NCI-H748 treated with DMSO at 0.1 percent for 48 hours (cell line): ENCODE results near the gene SOX9.

ENCODE experiments used
- DNase-seq: peaks from one replicate; lab custom pipeline; 2025; lab: John Stamatoyannopoulos, UW

The SOX9 gene

DNA sequence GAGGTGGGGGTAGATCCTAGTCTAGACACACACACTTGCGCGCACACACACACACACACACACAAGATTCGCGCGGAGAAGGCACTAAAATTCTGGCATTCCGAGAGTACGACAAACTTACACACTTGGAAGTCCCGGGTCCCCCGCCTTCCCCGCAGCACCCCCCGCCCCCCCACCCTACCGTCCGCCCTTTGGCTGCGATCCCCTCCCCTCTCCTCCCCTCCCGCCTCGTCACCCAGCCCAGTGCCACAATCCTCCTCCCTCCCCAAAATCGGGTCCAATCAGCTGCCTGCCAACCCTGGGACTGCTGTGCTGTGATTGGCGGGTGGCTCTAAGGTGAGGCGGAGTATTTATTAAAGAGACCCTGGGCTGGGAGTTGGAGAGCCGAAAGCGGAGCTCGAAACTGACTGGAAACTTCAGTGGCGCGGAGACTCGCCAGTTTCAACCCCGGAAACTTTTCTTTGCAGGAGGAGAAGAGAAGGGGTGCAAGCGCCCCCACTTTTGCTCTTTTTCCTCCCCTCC lies at the start of gene SOX9:
TSS of gene SOX9 (plus strand) at position 379 of the 522 bp plus-strand sequence. CDS start 372 bp downstream, outside the sequence.
- peak; percentile 97 for DNase-seq

DNA sequence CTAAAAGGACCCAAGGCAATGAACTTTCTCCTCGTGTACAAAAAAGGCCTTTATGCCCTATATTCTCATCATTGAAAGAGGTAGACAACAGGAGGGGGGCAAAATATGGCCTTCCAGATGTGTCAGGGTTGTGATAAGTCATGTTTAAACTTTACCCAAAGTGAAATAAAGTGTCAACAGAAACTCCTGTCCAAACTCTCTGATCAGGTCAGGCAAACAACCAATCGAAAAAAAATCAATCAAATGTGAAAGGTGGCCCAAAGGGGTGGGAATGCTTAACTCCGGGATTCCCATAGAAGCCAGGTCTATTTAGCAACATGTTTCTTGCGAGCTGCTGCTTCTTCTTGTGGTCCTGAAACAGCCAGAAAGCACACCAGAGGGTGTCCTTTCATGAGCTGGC lies 49.5 kb upstream of the SOX9 start:
- no peak for DNase-seq

DNA sequence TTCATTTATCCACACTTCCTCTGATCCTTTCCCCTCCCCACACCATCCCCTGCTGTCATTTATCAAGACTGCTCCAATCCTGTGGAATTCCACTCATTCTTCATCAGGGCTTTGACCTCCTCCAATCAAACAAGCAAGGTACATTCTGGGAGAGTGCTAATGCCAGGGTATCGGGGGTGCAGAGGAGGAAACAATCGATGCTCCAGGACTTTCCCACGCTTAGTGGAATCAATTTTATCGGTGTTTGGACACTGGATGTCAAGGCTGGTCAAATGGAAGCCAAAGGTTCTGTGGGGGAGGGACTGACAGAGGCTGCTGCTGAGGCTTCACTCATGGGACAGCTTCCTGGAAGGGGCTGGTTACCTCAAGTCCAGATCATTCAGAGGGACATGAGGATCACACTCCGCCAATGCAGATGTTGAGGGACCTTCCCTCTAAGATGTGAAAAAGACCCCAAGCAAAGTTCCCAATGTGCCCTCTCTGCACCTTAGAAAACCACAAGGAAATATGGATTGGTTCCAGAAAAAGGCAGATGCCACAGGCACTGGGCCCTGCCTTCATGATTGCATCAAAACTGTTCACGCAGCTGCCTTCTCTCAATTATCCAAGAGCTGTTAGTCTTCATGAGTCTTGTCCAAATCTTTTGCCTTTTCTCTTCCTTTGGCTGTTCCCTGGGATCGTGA lies 44.7 kb upstream of the SOX9 start:
- DNase-seq: no peak

DNA sequence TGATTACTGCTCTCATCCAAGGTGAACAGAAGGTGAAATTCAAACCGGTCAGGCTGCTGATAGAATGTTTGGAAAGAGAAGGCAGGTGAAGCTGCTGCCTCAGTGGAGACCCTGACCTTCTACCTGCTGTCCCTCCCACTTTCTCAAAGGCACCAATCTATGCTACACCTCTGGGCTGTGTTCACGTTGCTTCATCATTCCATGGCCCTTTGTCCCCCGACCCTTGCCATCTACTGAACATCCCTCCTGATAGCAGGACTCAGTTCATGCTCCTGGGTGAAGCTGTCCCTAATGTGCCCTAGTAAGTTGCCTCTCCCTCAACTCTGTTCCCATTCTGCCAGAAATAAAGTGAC lies 44.2 kb upstream of the SOX9 start:
- no peak for DNase-seq

DNA sequence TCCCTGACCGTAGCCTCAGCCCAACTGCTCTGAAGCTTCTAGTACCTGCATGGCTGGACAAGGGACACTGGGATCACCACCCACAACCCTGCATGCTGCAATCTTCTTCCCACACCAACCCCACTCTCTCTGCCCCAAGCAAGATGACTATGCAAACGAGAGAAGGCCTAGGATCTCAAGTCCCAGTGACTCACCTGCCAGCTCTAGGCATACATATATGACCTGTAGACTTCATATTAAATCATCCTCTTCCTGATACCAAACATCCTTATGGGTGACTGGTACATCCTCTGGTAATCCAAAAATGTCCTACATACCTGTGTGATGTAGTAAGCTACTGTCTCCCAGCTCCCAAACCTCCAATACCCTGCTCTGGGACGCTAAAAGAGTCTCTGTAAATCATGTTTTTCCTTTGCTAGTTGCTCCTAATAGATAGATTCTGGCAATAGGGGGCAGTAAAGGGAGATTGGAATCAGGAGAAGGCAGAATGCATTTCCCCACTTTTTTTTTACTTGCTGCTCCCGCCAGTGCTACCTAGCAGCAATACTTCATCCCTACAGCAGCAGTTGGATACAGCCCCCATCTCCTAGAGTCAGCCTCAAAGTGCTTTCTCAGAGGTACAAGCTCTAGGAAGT lies 43.4 kb upstream of the SOX9 start:
- DNase-seq: no peak

DNA sequence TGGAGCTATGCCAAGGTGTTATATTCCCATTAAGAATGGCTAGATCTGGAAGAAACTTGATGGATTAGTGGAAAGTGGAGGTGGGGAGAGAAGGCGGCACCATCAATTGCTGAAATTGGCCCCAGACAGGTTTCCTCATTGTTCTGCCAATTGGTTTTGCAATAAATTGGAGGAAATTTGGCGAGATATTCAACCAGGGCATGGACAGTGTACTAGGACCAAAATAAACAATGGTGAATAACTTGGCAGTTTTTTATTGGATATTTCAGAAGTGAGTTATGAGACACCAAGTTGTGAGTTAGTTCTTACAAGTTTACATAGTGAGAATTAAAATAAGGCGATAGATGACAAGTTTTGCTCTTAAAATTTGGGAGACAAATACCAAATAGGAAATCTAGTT lies 41.1 kb upstream of the SOX9 start:
- peak; percentile 14 for DNase-seq

DNA sequence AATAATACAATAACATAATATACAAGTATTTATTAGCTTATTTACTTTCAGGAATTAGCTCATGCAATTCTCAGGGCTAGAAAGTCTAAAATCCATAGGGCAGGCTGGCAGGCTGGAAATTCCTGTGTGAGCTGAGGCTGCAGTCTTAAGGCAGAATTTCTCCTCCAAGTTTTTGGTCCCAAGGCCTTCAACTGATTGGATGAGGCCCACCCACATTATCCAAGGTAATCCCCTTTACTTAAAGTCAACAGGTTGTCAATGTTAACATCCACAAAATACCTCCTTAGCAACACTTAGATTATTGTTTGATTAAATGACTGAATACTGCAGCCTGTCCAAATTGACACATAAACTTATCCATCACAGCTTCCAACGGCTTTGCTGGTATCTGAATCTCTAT lies 32.9 kb upstream of the SOX9 start:
- DNase-seq: no peak

DNA sequence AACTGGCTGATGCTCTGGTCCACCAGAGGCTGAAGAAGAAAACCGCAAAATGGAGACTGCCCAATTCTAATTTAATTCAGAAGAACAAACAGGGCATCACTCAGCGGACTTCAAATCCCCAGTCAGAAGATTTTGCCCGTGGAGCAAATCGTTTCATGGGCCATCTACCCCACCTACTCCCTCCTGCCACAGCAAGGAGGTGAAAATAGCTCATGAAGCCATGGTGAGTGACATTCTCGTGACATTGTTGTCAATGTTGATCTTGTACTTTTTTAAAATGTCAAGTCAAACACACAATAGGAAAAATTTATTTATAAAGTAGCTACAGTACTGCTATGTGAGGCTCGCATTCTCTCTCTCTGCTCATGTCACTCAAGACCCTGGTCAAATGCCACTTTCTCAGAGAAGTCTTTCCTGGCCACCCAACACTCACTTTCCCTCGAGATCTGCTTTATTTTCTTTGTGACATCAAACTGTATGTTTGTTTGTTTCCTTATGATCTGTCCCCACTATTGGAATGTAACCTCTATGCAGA lies 31.3 kb upstream of the SOX9 start:
- no peak for DNase-seq

DNA sequence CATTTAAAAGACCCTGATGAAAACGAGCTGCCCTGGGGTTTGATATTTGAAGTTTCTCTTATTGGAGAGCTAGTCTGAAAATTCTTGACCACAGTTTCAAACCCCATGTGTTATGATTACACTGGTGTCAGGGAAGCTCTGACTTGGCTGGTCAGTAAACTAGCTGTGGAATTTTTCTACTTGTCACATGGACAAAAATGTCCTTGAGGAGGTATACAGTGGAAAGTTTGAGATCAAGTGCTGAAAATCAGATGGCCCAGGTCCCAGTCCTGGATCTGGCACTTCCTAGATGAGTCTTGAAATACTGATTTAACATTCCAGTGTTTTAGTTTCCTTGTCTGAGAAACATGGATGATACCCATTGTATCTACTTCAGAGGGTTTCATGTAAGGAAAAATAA lies 30.7 kb upstream of the SOX9 start:
- DNase-seq: no peak

DNA sequence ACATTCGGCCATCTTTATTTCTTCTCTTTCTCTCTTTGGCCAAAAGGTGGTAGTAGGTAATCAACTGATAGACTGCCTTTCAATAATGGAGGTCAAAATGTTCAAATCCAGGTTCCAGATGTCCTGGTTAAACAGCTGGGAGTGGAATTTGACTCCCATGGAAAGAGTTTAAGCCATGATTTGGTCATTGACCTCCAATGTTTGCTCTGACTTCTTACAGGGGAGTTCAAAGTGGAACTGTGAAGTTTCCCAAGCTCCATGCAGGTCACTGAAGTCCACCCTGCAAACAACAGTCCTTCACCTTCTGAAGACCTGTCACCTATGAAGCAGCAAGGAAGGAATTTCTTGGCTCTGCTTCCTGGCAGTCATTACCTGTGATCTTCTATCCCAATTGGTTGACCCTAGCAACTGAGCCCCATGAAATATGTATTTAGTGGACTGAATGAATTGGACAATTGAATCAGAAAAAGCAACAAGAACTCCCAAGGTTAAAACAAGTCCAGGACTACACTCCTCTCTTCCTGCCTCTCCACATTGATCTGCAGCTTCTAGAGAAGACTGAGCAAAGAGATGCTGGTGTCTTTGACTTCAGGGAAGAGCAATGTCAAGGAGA lies 28.0 kb upstream of the SOX9 start:
- no peak for DNase-seq

DNA sequence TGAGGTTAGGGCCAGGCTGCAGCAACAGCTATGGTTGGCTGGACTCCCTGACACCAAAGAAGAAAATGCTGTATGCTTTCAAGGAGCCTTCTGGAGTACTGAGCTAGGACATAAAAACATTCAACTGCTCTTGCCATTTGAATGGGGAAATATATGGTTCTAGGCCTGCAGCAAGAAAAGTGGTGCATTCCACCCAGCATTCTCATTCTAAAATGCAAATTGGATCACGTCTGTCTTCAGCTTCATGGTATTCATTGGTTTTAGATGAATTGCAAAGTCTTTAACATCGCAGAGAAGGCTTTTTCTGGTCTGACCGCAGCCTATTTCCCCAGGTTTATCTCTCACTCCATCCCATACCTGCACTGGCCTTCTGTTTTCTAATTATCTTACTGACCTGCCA lies 27.1 kb upstream of the SOX9 start:
- no peak for DNase-seq

DNA sequence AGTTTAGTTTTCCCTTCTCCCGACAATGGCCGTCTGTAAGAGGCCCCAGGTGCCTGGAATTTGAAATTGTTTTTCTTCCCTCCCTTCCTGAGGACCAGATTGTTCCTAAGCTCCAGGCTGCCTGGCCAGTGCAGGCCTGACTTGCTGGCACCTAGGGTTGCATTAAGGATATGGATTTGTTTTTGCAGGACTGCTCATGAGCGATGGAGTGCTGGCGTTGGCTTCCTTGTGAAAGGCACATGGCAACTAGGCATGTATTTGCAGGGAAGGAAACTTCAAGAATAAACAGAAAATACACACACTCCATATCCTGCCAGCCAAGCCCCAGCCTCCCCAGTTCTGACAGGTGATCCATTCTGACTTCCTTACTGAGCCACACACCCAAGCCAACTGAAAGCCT lies 25.5 kb upstream of the SOX9 start:
- DNase-seq: no peak

DNA sequence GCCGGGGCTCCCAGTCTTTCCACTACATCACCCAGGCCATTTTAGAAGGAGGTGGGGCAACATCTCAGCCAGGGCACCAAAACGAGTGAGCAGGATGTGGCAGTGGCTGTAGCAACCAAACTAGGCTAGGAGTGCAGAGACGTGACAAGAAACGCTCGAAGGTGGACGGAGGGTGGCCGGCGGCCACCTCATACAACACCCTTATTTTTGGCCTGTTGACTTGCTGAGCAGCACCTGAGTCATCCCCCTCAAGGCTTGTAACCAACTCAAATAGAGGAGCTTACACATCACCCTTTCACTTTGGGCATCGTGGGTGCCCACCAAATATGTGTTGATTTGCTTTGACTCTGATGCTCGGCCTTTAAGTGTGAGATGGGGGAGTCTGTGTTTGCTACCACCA lies 23.7 kb upstream of the SOX9 start:
- no peak for DNase-seq

DNA sequence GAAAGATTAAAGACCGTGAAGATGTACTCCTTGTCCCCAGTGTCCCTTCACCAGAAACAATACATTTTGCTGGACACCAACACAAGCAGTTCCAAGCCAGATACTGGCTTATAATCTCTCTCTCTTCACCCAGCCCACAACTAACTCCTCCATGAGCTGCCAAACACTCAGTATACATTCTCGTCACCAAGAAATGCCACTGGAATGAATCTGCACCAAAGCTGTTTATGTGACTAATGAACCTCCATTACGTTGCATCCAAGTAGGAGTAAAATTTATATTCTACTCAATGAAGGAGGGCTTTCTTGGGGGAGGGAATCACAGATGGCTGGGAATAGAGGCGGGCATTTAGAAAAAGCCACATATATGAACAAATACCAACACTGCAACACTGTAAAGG lies 20.9 kb upstream of the SOX9 start:
- no peak for DNase-seq

DNA sequence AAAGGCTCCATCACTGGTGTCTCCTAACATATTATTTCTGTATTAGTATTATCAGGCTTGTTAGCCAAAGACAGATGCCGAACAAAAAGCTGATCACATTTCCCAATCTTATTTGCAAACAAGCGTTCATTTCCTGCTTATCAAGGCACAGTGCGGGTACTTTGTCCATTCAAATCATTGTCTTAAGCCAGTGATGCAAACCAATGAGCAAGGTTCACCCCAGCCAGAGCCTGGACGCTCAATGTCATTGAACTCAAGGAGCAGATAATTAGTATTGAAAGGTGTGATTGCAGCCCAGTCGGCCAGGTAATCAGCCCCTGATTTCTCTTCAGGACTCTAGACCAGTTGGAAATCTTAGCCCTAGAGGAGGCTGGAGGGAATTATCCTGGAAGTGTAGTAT lies 20.4 kb upstream of the SOX9 start:
- DNase-seq: no peak

DNA sequence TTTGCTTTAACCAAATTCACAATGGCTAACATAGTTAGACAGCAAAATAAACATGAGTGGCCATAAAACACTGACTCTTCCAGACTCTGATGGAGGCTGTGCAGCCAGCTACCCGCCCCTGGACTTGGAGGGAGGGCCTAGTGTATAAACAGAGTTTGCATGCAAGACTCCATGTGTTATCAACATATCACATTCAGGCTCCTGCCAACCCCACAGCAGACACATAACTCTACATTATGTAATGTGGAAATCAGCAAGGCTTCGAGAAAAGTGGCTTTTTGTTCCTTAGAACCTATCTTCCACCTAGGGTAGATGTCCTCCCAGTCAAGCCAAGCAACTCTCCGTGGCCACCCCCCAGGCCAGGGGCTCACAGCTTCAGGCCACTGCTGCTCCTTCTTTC lies 19.3 kb upstream of the SOX9 start:
- no peak for DNase-seq

DNA sequence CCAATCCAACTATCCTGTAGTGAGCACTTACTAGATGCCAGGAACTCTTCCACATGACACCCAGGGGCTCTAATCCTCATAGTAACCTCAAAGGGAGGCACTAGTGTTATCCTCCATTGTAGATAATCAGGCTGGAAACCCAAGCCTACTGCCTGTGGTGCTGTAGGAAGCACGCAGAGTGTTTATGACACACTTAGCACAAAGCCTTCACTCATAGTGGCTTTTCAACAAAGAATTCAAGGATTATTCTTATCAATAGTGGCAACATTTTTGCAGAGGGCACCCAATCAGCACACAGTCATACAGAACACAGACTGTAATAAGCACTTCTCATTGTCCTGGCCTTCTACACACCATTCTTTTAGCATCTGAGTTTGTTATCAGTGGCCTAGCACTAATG lies 18.5 kb upstream of the SOX9 start:
- no peak for DNase-seq

DNA sequence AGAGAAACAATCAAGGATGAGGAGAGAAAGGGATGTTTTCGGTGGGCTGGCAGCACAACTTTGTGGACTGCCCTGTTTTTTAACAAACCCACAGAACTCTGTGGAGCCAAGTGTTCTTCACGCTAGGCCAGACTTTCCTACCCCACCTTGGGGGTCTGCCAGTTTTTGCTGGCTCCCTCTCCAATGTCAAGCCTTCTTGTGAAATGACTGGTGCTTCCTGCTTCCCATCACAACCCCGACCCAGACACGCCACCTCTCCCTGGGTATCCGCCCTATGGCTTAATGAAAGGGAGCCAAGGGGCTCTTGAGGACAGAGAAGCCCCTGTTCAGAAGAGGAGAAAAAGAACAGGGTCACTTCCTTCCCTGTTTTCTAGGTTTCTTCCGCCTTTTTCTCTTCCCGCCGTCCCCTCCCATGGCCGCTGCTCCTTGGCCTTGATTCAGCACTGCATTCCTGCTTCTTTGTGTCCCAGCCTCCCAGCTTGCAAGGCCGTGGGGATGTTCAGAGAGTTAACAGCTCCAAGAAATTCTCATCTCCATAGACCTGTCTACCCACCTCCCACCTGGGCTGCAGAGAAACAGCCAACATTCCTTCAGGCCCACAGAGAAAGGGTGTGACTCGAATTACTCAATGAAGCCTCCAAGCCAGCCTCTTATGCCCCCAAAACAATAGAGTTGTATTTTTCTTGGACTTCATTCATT lies 16.5 kb upstream of the SOX9 start:
- DNase-seq: no peak

DNA sequence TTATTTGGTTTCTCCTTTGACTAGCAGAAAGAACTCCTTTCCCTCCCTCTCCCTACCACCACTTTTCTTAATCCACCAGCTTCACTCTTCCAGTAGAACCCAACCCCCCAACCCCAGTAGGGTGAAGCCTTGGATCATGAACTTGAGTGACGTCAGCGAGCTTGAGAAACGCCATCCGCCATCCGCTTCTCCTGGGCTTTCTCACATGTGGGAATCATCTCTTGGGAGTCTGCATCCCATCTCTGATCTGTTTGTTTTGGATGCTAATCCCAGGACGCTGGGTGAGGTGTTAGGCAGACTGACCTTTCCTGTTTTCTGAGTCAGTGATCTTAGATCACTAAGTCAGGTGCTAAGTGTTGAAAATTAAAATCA lies 16.0 kb upstream of the SOX9 start:
- no peak for DNase-seq

DNA sequence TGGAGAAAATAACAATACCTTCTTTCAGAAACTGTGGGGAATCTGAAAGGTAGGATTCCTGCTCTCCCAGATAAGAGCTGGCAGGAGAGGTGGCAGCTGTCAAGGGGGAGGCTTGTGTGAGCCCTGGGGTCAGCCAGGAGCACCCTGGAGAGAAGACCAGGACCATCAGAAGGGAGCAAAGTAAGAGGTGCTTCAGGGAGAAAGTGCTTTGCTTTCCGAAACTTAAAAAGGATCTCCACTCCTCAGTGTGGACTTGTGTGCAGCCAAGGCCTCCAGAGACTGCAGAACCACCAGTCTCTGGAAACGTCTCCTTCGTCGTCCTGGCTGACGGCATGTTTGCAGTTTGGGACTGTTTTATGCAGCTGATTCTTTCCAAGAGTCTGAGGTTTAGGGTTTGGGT lies 13.7 kb upstream of the SOX9 start:
- DNase-seq: no peak

DNA sequence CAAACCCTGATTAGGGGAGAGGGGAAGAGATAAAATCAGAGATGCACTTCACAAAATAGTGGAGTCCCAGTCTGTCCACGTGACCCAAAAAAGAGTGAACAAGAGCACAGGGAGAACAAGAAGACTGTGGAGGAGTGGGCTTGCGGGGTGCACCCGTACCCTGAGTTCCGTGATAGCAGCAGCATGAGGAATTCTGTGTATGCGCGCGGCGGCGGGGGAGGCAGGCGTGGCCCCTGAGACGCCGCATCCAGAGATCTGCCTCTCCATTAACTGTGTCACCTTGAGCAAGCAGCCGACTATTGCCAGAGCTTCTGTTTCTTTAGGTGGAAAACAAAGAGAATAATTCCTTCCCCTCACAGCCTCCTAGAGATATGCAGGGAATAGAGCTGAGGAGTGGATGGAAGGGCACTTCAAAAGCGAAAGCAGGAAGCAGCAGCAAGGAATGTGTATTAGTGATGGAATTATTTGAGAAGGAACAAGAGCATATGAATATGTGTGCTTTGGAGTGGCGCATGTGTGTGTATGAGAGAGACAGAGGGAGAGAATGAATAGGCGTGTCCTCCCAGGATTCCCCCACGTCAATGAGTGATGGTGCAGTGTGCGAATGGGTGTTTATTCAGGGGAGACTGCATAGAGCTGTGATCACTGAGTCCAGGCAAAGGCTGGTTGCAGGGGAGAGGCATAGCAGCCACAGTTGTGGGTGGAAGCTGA lies 10.4 kb upstream of the SOX9 start:
- DNase-seq: peak; percentile 72

DNA sequence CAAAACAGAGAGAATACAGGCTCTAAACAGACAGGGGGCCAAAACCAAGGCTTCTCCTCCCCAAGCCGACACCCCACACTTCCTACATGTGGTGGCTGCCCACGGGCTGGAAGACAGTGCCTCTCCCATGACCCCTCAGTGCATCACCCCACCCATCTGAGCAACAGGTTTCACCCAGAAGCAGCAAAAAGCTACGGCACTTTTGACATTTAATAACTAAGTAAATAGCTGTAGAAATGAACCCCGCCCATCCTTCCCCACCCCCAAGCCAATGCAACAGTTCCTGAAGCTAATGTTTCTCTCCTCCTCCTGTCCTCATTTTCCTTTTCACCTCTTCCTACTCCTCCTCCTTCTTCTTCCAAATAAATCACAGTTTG lies 9.9 kb upstream of the SOX9 start:
- DNase-seq: peak; percentile 92
